GM21723 (cell line): ENCODE data around the gene LSM5.

Experiments used
- ATAC-seq: cut with Tn5 transposase; IDR thresholded peaks from one replicate; pipeline ENCODE4 v1.9.1; 2021; ENCODE audit warnings: mild to moderate bottlenecking, moderate library complexity; ENCODE audit not compliant: unreplicated experiment

Gene LSM5

GRCh38 chr7:32462977-32463376 lies 27.2 kb downstream of the LSM5 start:
- no peak for ATAC-seq

DNA sequence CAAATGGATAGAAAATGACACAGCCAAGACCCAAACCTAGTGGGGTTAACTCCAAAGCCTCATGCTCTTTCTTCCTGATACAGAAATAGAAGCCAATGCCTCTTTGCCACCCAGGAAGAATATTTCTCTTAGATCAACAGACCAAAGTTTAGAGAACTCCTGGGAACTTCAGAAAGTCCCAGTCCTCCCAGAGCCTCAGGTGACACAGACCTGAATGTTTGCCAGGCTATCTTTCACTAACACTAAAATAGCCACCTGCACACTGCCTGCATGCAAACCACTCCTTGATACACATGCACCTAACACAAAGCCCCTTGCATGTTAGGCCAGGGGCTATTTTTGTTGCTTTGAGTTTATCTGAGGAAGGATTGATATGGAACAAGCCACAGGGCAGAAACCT lies 27.7 kb downstream of the LSM5 start:
- no peak for ATAC-seq

DNA sequence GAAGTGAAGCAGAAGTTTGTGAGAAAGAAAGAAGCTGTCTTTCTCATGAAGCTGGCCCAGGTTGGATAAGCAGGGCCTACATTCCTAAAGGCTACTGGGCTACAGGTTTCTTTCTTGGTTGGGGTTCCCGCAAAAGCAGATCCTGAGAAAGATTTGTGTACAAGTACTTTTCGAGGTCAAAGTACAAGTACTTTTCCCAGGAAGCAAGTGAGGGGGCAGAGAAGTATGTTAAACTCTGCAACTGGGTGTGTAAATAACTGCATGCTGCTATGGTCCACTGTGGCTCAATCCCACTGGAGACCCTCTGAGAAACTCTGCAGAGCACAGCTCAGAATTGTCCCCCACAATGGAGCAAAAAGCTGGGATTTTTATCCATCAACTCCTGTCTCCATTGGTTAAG lies 28.7 kb downstream of the LSM5 start:
- no peak for ATAC-seq

GRCh38 chr7:32459788-32460187 lies 30.4 kb downstream of the LSM5 start:
- no peak for ATAC-seq

GRCh38 chr7:32458025-32458424 lies 32.2 kb downstream of the LSM5 start:
- ATAC-seq: no peak

DNA sequence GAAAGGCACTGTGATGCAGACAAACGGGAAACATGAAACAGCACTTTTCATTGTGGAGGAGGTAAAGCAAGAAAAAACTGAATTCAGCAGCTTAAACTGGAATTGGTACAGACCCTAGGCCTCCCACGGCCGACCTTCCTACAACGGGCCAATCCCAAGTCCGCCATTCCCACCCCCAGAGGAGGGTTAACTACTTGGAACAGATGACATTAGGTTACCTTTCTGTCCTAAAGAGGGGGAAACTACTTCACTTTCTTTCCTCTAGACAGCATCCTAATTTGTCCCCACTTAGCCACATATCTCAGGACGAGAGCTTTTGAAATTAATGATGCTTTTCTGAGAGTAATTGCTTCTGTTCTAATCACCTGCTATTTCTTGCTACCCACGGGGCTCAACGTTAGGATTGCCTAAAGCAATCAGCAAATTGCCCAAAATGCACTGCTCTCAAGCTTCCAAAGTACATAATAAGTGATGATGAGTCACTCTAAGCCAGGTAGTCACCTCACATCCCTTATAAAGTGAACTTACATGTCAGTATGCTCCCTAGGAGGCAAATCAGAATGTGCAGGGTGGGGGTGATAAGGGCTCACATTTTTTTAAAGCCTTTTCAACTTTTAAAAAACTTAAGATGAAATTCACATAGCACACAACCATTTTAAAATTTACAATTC lies 36.7 kb downstream of the LSM5 start:
- no peak for ATAC-seq

GRCh38 chr7:32447218-32447617 lies 43.0 kb downstream of the LSM5 start:
- ATAC-seq: no peak

DNA sequence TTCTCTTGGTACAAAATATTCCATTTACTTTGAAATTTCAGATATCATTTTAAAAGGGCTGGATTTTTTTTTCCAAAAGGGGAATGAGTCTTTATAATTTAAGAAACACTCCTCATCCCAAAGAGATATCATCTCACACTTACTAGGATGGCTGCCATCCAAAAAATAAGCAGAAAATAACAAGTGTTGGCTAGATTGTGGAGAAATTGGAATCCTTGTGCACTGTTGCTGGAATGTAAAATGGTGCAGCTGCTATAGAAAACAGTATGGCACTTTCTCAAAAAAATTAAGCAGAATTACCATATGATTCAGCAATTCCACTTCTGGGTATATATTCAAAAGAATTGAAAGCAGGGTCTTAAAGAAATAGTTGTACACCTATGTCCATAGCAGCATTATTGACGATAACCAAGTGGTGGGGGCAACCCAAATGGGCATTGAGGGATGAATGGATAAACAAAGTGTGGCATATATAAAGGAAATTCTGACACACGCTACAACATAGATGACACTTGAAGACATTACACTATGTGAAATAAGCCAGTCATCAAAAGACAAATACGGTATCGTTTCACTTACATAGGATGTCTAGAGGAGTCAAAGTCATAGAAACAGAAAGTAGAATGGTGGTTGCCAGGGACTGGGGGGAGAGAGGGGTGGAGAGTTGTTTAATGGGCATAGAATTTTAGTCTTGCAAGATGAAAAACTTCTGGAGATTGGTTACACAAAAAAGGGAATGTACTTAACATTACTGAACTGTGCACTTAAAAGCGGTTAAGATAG lies 53.8 kb downstream of the LSM5 start:
- no peak for ATAC-seq
